ENCODE data around the gene STRA6.

STRA6 gene

DNA sequence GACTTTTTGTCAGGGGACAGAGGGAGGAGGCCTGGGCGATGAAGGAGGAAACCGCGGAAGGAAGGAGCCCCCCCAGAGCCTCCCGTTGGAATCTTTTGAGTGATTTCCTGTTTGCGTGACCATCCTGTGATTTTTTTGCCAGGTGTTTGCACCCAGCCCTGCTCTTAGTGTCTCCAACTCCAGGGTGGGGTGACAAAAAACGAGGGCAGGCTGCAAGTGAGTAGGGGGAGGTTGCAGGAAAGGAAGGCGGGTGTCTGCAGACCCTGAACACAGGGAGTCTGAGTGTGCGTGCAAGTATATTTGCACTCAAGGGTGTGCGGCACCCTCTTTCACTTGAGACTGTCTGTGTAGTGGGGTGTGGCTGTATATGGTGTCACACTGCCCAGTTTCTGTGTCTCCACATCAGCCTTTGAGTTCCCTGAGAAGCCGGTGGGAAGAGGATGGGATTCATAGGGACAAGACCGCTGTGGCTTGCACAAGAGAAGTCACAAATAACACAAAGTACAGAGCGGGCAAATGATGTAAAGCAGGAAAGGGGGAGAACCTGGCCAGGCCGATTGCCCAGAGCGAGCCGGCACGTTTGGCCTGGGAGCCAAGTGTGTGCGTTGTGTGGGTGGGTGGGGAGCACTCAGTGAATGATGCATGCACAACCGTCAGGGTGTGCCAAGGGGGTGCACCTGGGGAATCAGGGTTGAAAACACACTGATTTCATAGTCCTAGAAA is 65.6 kb downstream of the STRA6 start:
- intact Hi-C loops (cut with DNase I) = loop anchor here (10.0 kb wide), 1 partner anchor 88 kb away; no protein-coding TSS in a partner anchor
- no peak for DNase-seq

DNA sequence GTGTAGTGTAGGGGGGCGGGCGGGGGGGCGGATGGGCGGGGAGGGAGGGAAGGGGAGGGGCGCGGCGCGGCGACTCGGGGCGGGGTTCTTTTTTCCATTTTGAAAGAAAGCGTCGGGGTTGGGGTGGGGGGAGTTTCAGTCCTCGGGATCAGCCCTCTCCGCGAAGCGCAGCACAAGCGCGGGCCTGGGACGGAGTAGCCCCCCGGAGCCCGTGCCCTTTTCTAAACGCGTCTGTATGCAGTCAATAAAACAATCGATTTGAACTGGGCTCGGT is 66.1 kb downstream of the STRA6 start:
- intact Hi-C loops (cut with DNase I) = loop anchor here (10.0 kb wide), 1 partner anchor 88 kb away; no protein-coding TSS in a partner anchor
- peak in 1 of 10 donors; percentile 57 for DNase-seq

DNA sequence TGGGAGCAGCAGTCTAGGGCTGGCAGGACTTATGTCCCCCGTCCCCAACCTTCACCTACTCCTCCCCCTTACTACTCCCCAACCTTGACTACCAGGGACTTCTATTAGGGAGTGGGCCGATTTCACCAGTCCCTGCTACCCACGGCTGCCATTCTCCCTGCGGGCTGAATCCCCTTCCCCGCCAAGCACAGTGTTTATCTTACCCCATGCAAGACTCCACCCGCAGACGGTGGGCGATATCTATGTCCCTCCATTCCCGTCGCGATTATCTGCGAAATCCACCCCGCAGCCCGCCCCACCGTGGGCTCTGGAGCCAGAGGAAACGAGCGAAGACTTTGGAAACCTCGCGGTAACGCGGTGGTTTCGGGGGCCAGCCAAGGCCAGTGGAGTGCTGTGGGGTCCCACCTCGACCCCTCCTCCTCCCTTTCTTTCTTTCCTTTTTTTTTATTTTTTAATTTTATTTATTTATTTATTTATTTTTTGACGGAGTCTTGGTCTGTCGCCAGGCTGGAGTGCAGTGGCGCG is 67.5 kb downstream of the STRA6 start:
- intact Hi-C loops (cut with DNase I) = loop anchor here (10.0 kb wide), 1 partner anchor 90 kb away; no protein-coding TSS in a partner anchor
- peak in 1 of 10 donors; percentile 54 for DNase-seq

DNA sequence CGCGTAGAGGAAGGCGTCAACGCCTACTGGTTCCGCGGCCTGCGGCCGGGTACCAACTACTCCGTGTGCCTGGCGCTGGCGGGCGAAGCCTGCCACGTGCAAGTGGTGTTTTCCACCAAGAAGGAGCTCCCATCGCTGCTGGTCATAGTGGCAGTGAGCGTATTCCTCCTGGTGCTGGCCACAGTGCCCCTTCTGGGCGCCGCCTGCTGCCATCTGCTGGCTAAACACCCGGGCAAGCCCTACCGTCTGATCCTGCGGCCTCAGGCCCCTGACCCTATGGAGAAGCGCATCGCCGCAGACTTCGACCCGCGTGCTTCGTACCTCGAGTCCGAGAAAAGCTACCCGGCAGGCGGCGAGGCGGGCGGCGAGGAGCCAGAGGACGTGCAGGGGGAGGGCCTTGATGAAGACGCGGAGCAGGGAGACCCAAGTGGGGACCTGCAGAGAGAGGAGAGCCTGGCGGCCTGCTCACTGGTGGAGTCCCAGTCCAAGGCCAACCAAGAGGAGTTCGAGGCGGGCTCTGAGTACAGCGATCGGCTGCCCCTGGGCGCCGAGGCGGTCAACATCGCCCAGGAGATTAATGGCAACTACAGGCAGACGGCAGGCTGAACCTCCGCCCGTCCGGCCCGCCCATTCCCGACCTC is 68.1 kb downstream of the STRA6 start:
- intact Hi-C loops (cut with DNase I) = loop anchor here (10.0 kb wide), 1 partner anchor 90 kb away; no protein-coding TSS in a partner anchor
- peak in 1 of 10 donors; percentile 85 for DNase-seq

DNA sequence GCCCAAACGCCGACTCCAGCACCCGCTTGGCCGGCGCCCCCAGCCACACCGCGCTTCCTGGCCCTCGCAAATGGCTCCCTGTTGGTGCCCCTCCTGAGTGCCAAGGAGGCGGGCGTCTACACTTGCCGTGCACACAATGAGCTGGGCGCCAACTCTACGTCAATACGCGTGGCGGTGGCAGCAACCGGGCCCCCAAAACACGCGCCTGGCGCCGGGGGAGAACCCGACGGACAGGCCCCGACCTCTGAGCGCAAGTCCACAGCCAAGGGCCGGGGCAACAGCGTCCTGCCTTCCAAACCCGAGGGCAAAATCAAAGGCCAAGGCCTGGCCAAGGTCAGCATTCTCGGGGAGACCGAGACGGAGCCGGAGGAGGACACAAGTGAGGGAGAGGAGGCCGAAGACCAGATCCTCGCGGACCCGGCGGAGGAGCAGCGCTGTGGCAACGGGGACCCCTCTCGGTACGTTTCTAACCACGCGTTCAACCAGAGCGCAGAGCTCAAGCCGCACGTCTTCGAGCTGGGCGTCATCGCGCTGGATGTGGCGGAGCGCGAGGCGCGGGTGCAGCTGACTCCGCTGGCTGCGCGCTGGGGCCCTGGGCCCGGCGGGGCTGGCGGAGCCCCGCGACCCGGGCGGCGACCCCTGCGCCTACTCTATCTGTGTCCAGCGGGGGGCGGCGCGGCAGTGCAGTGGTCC is 68.7 kb downstream of the STRA6 start:
- intact Hi-C loops (cut with DNase I) = loop anchor here (10.0 kb wide), 1 partner anchor 91 kb away; no protein-coding TSS in a partner anchor
- DNase-seq = peak in 1 of 10 donors; percentile 80

DNA sequence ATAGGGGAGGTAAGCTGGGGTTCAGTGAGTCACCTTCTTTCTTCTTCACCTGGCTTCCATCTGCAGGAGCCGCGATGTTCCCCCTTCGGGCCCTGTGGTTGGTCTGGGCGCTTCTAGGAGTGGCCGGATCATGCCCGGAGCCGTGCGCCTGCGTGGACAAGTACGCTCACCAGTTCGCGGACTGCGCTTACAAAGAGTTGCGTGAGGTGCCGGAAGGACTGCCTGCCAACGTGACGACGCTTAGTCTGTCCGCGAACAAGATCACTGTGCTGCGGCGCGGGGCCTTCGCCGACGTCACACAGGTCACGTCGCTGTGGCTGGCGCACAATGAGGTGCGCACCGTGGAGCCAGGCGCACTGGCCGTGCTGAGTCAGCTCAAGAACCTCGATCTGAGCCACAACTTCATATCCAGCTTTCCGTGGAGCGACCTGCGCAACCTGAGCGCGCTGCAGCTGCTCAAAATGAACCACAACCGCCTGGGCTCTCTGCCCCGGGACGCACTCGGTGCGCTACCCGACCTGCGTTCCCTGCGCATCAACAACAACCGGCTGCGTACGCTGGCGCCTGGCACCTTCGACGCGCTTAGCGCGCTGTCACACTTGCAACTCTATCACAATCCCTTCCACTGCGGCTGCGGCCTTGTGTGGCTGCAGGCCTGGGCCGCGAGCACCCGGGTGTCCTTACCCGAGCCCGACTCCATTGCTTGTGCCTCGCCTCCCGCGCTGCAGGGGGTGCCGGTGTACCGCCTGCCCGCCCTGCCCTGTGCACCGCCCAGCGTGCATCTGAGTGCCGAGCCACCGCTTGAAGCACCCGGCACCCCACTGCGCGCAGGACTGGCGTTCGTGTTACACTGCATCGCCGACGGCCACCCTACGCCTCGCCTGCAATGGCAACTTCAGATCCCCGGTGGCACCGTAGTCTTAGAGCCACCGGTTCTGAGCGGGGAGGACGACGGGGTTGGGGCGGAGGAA is 69.6 kb downstream of the STRA6 start:
- intact Hi-C loops (cut with DNase I) = loop anchor here (10.0 kb wide), 1 partner anchor 92 kb away; no protein-coding TSS in a partner anchor
- peak in 2 of 10 donors; percentile 51 to 84 for DNase-seq

DNA sequence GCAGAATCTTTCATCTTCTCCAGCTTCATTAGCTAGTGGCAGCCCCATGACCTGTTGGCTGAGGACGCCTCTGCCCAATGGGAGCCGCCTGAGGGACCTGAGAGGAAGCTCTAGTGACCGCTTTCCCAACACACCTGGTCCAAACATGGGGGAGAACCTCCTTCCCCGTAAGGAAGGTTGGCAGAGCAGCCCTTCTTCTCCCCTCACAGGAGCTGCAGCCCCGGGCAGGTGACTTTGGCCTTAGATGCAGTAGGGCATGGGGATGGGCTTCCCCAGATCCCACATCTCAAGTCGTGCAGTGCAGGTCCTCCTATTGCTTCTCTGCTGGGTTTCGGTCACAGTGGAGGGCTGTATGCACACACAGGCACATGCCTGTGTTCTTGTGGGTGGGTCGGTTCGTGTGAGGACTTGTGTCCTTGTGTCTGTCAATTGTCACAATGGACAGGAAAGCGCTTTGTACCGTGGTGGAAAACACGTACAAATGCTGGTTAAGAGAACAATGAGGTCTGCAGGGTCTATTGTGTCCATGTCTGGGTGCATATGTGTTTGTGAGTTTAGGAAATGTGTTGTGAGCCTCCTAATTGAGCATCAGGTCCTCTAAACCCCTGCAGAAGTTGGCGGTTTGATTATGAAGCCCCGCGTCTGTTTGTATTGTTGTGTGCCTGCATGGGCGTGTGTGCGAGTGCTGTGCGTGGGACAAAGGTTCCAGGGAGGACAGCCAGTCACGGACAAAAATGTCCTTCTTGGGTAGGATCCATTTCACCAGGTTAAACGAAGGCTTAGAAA is 70.8 kb downstream of the STRA6 start:
- intact Hi-C loops (cut with DNase I) = loop anchor here (10.0 kb wide), 1 partner anchor 93 kb away; no protein-coding TSS in a partner anchor
- DNase-seq = peak in 1 of 10 donors; percentile 81

DNA sequence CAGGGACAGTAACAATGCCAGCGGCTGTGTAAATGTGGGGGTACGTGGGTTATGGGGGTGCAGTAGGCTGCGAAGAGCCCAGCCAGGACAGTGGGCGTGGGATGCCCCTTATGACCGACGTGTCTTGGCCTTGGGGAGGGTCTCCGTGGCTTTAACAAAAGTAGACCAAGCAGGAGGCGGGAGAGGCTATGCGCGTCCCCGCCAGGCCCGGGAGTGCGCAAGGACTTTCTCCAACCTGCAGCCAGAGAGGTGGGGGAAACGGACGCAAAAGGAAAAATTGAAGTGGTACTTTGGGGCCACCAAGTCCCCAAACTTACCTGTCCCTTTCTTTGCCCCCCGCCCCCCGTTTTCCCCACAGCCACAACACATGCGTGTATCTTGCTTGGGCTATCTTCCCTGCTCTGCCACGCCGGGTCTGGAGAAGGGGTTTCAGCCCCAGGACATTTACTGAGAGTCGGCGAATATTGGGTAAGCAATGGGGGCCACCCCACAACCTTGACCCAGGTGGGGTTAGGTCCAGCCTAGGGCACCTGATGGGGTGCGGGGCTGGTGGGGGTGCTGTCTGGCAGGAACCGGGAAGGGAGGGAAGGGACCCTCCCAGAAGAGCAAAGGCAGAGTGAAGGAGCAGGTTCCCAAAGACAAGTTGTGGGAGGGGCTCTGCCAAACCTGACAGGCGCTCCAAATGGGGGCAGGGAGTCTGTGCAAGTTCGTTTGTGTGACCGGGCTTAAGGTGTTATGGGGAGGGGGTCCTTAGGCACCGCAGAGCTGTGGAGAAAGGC is 71.5 kb downstream of the STRA6 start:
- DNase-seq = peak in 1 of 10 donors; percentile 72
- intact Hi-C loops (cut with DNase I) = loop anchor here (10.0 kb wide), 1 partner anchor 94 kb away; no protein-coding TSS in a partner anchor

DNA sequence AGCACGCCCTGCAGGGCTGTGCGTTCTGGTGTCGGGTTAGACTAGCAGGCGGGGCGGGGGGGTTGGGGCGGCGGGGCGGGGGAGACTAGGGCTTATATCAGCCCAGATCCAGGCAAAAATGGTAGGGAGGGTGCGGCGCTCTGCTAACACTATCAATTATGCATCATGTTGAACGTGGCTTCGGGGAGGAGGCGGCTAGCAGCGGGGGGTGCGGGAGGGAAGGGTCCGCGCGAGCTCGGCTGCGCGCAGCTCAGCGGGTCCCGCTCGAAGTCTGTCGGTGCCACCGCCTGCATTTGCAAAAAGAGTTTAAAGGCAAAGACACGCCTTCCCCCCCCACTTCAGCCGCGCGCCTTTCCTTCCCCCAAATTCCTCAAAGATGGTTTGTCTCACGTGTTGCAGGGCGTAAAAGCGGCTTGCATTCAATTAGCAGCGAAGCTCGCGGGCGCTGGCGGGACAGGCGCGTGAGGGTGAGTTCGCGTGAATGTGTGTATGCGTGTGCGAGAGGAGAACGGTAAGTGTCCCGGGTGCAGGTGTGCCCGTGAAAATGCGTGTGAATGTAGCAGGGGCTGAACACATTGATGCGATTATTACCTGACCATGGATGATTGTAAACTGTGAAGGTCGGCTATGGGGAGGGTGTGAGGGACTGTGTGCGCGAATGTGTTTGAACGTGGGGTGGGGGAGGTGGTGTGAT is 72.3 kb downstream of the STRA6 start, which contains the start of gene ISLR2:
Gene ISLR2 (plus strand): TSS at position 432 of the 694 bp plus-strand sequence. CDS start 2,169 bp downstream, outside the sequence.
- peak in 2 of 10 donors; percentile 78 to 80 for DNase-seq
- intact Hi-C loops (cut with DNase I) = loop anchor here (10.0 kb wide), 1 partner anchor 94 kb away; no protein-coding TSS in a partner anchor

DNA sequence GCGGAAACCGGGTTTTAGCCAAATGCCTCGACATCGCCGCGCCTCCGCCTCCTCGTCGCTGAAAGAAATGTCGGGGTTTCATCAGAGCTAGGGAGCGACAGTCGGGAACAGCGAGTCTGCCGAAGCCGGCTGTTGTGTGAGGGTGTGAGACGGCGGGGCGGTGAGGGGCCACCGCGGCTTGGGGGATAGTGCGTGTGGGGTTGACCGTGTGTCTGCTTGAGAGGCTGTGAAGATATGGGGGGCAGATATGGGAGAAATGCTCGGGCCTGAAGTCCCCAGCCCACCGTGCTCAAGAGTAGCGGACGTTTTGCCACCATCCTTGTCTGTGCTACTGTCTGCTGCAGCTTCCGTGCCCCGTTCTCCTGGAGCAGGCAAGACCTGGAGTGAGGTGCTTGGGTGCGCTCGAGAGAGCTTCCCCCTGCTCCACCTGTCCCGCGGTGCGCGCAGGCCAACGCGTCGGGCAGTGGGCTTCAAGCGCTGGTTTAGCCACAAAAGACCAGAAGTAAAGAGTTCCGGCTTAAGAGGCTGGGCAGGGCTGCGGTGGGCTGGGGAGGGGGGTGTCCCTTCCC is 72.9 kb downstream of the STRA6 start:
- peak in 2 of 10 donors; percentile 86 to 91 for DNase-seq
- intact Hi-C loops (cut with DNase I) = loop anchor here (10.0 kb wide), 2 partner anchors 95 to 155 kb away; no protein-coding TSS in a partner anchor
